Neutrophil (primary cell): Measurements from ENCODE around the gene SMC1B.

ENCODE experiments used
- H3K27ac ChIP-seq: fragments of 200-600 bp; sonication (generic); 2 replicates; pipeline ENCODE4 v1.5.1; 2016; ENCODE audit warnings: mild to moderate bottlenecking, moderate library complexity
- H3K27me3 ChIP-seq: fragments of 200-600 bp; sonication (generic); 2 replicates; pipeline ENCODE4 v1.6.0; 2016; ENCODE audit warnings: mild to moderate bottlenecking
- H3K36me3 ChIP-seq: fragments of 200-600 bp; sonication (generic); 2 replicates; pipeline ENCODE4 v1.5.1; 2017
- H3K4me1 ChIP-seq, 2 experiments: fragments of 200-600 bp in 1 of 2; sonication (generic) in 1 of 2; 1 replicate in 1 of 2; 2 replicates in 1 of 2; pipeline versions ENCODE4 v1.5.1 to v1.6.1; 2013 to 2016; ENCODE audit warnings: low read depth in 1 of 2, low read length in 1 of 2, mild to moderate bottlenecking in 1 of 2, moderate library complexity in 1 of 2; ENCODE audit not compliant: control insufficient read depth in 1 of 2, insufficient read depth in 1 of 2
- H3K4me3 ChIP-seq, 2 experiments: fragments of 200-600 bp in 1 of 2; sonication (generic) in 1 of 2; 1 replicate in 1 of 2; 2 replicates in 1 of 2; pipeline ENCODE4 v1.5.1; 2013 to 2016; ENCODE audit warnings: low read depth in 1 of 2, low read length in 1 of 2, mild to moderate bottlenecking in 1 of 2, moderate library complexity in 1 of 2
- H3K9me3 ChIP-seq: fragments of 200-600 bp; sonication (generic); 2 replicates; pipeline ENCODE4 v1.5.1; 2016
- TF ChIP-seq, protein P1 (sequence below): fragments of 200-600 bp; sonication (generic); IDR thresholded peaks from 2 replicates; pipeline ENCODE4 v1.5.1; 2016; ENCODE audit warnings: antibody characterized with exemption

SMC1B gene

DNA sequence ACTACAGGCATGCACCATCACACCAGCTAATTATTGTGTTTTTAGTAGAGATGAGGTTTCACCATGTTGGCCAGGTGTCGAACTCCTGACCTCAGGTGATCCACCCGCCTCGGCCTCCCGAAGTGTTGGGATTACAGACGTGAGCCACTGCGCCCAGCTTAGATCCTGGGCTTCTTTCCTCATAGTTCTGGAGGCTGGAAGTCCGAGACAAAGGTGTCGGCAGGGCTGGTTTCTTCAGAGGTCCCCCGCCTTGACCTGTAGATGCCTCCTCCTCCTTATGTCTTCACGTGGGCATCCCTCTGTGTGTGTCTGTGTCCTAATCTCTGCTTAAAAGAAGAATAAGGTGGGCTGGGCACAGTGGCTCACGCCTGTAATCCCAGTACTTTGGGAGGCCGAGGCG lies 45.1 kb upstream of the SMC1B start:
- TF ChIP-seq, protein P1, sequence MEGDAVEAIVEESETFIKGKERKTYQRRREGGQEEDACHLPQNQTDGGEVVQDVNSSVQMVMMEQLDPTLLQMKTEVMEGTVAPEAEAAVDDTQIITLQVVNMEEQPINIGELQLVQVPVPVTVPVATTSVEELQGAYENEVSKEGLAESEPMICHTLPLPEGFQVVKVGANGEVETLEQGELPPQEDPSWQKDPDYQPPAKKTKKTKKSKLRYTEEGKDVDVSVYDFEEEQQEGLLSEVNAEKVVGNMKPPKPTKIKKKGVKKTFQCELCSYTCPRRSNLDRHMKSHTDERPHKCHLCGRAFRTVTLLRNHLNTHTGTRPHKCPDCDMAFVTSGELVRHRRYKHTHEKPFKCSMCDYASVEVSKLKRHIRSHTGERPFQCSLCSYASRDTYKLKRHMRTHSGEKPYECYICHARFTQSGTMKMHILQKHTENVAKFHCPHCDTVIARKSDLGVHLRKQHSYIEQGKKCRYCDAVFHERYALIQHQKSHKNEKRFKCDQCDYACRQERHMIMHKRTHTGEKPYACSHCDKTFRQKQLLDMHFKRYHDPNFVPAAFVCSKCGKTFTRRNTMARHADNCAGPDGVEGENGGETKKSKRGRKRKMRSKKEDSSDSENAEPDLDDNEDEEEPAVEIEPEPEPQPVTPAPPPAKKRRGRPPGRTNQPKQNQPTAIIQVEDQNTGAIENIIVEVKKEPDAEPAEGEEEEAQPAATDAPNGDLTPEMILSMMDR = no peak
- H3K4me3 ChIP-seq = no peak overlapping the region

DNA sequence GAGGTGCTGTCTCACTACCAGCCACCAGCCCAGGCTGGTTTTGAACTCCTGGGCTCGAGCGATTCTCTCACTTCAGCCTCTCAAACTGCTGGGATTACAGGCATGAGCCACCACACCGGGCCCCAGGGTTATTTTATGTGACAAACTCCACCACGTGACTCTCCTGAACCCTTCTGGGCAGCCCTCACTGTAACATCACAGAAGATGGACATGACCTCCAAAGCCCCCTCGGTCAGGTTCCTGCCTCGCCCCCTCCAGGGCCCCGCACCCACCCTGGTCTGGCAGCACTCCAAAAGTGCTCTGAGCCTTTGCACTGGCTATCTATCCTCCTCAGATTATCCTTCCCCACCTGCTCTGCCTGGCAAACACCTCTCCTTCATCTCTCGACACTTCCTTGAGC lies 43.4 kb upstream of the SMC1B start:
- no peaks in the 10 kb centered on the region for H3K27me3 ChIP-seq
- H3K9me3 ChIP-seq = no peaks in the 10 kb centered on the region
- no peaks in the 10 kb centered on the region for H3K36me3 ChIP-seq
- no peak overlapping the region for H3K27ac ChIP-seq
- H3K4me1 ChIP-seq = no peaks in the 10 kb centered on the region
- TF ChIP-seq, protein P1 = no peak
- H3K4me3 ChIP-seq = no peak overlapping the region

More for the DNA sequence above, 45.1 kb upstream of the SMC1B start:
- Histone ChIP-seq H3K4me1 (no peaks in the 10 kb centered on the region), H3K36me3 (no peaks in the 10 kb centered on the region), H3K9me3 (no peaks in the 10 kb centered on the region), H3K27ac (no peak overlapping the region), H3K27me3 (no peaks in the 10 kb centered on the region)

DNA sequence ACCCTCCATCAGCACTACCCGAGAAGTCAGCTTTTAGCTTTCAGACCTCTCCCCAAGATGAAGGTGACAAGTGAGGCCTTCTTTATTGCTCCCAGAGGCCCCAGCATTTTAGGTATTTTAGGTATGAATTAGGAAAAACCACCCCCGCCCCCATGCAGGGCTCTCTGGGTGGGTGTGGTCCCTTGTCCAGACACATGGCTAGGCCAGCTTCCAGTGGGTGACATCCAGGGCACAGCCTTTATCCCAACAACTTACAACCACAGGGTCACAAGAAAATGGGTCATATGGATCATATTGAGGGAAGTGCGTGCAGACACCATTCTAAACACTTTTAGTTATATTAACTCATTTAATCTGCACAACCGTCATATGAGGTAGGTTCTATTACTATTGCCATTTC lies 42.2 kb upstream of the SMC1B start:
- H3K27me3 ChIP-seq = no peaks in the 10 kb centered on the region
- H3K4me1 ChIP-seq = no peaks in the 10 kb centered on the region
- H3K27ac ChIP-seq = no peak overlapping the region

DNA sequence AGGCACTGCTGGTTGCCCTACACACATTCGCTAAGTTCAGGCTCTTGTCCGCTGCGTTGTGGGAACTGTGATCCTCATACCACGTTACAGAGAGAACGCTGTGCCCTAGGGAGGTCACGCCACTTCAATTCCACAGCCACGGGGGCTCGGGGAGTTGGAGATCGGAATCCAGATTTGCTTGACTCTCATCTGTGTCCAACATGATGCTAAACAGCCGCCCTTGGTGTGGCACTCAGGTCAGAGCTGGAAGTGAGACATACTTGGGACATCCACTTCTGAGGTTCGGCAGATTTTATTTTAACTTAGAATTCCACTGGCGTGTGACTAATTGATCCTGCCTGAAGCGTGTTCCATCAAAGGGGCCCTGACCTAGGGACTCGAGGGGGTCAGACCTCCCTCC lies 41.8 kb upstream of the SMC1B start:
- TF ChIP-seq, protein P1 = no peak
- no peak overlapping the region for H3K4me3 ChIP-seq
- no peaks in the 10 kb centered on the region for H3K4me1 ChIP-seq
- H3K27ac ChIP-seq = no peak overlapping the region
- H3K27me3 ChIP-seq = no peaks in the 10 kb centered on the region
- no peaks in the 10 kb centered on the region for H3K36me3 ChIP-seq
- H3K9me3 ChIP-seq = no peaks in the 10 kb centered on the region

More for the DNA sequence above, 42.2 kb upstream of the SMC1B start:
- Histone ChIP-seq H3K4me3 (no peak overlapping the region), H3K9me3 (no peaks in the 10 kb centered on the region), H3K36me3 (no peaks in the 10 kb centered on the region)
- TF ChIP-seq, protein P1 = no peak

DNA sequence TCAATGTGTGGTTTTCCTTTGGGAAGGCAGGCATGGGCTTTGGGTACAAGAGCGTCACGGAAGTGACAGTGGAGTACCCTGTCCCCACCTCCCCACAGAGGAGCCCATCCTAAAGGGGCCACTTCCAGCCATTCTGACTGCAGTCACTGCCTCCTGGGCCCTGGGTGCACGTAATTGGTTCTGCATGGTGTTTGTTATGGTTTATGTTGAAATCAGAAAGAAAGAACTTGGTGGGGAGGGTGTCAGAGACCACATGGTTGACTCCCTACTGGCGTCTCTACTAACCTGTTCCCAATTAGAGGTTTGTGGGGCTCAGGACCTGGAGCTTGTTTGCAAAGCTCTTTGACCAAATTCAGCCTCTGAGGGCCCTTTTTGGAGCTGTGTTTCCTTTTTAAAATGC lies 40.9 kb upstream of the SMC1B start:
- Histone ChIP-seq H3K4me3 (no peak overlapping the region), H3K4me1 (no peaks in the 10 kb centered on the region), H3K36me3 (no peaks in the 10 kb centered on the region), H3K27me3 (no peaks in the 10 kb centered on the region), H3K9me3 (no peaks in the 10 kb centered on the region), H3K27ac (no peak overlapping the region)
- TF ChIP-seq, protein P1 = no peak

DNA sequence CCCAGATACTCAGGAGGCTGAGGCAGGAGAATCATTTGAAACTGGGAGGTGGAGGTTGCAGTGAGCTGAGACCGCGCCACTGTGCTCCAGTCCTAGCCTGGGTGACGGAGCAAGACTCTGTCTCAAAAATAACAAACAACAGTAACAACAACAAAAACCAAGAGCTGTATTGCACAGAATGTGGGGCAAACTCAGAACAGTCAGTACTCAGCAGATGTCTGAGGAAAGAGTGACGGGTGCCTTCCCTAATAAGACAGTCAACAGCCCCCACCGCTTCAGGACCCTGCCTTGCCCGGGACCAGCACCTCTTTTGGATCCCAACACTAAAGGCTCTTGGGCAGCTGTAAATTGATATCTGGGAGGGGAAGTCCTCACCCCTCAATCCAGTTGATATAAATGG lies 40.4 kb upstream of the SMC1B start:
- H3K4me3 ChIP-seq = no peak overlapping the region
- H3K9me3 ChIP-seq = no peaks in the 10 kb centered on the region
- no peak overlapping the region for H3K27ac ChIP-seq
- H3K4me1 ChIP-seq = no peaks in the 10 kb centered on the region
- no peaks in the 10 kb centered on the region for H3K36me3 ChIP-seq
- TF ChIP-seq, protein P1 = no peak
- no peaks in the 10 kb centered on the region for H3K27me3 ChIP-seq
